ENCODE data around the gene MAP3K3.

MAP3K3 gene

GRCh38 chr17:63646488-63646806 lies 24.2 kb downstream of the MAP3K3 start:
- Histone ChIP-seq H3K27me3 (ENCODE audit: insufficient read depth, low read depth) (no peaks in the 10 kb centered on the region), H3K4me1 (ENCODE audit: low read depth, poor library complexity, severe bottlenecking) (peaks cover 36% of the 10 kb centered on the region), H2AFZ (ENCODE audit: low read depth) (no peak overlapping the region), H3K79me2 (ENCODE audit: insufficient read depth, low read depth) (no peaks in the 10 kb centered on the region), H3K4me3 (IDR thresholded peaks at IDR 0.05; ENCODE audit: insufficient read depth, low read depth, low read length) (no peak overlapping the region), H4K20me1 (ENCODE audit: insufficient read depth) (no peaks in the 10 kb centered on the region), H3K4me2 (peak overlapping the region; percentile 70; the same call in 1 of the 2 replicates), H3K9ac (no peak overlapping the region), H3K27ac (no peak overlapping the region), H3K36me3 (ENCODE audit: insufficient read depth) (no peaks in the 10 kb centered on the region)
- TF ChIP-seq, protein P1, sequence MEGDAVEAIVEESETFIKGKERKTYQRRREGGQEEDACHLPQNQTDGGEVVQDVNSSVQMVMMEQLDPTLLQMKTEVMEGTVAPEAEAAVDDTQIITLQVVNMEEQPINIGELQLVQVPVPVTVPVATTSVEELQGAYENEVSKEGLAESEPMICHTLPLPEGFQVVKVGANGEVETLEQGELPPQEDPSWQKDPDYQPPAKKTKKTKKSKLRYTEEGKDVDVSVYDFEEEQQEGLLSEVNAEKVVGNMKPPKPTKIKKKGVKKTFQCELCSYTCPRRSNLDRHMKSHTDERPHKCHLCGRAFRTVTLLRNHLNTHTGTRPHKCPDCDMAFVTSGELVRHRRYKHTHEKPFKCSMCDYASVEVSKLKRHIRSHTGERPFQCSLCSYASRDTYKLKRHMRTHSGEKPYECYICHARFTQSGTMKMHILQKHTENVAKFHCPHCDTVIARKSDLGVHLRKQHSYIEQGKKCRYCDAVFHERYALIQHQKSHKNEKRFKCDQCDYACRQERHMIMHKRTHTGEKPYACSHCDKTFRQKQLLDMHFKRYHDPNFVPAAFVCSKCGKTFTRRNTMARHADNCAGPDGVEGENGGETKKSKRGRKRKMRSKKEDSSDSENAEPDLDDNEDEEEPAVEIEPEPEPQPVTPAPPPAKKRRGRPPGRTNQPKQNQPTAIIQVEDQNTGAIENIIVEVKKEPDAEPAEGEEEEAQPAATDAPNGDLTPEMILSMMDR (conservative IDR thresholded peaks at IDR 0.05; ENCODE audit: low read depth, low read length): no peak

DNA sequence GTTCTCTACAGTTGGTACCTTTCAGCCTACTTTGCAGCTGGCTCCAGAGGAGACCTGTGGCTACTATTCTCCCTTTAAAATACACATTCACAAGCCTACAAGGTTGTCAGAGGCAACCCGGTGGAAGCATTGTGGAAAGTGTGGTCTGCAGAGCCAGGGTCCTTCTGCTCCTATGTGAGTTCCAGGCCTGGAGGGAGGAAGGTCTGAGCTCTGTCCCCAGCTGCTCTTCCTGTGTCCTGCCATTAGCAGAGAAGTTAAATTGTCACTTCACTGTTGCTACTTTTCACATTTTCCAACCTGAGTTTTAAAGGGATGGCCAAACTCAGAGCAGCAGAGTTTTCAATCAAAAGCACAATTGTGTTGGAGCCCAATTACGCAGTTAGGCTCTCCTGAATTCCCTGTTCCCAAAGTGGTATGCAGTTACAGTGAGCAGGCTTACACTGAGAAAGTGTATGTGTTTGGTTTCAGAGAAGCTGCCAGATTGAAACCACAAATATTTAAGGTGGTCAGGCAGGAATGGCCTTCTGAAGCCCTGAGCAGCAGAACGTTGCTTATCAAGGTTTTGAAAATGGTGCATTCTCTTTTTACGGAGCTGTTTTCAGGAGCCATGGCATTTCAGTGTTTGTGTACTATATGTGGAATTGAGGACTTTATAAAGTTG lies 25.0 kb downstream of the MAP3K3 start:
- Histone ChIP-seq H3K4me1 (ENCODE audit: low read depth, poor library complexity, severe bottlenecking) (peaks cover 36% of the 10 kb centered on the region), H3K79me2 (ENCODE audit: insufficient read depth, low read depth) (no peaks in the 10 kb centered on the region), H4K20me1 (ENCODE audit: insufficient read depth) (no peaks in the 10 kb centered on the region), H3K36me3 (ENCODE audit: insufficient read depth) (no peaks in the 10 kb centered on the region), H3K9ac (no peak overlapping the region), H2AFZ (ENCODE audit: low read depth) (no peak overlapping the region), H3K27me3 (ENCODE audit: insufficient read depth, low read depth) (no peaks in the 10 kb centered on the region), H3K4me3 (IDR thresholded peaks at IDR 0.05; ENCODE audit: insufficient read depth, low read depth, low read length) (no peak overlapping the region), H3K4me2 (peak overlapping the region; percentile 70), H3K27ac (no peak overlapping the region)
- TF ChIP-seq, protein P1 (conservative IDR thresholded peaks at IDR 0.05; ENCODE audit: low read depth, low read length): no peak

DNA sequence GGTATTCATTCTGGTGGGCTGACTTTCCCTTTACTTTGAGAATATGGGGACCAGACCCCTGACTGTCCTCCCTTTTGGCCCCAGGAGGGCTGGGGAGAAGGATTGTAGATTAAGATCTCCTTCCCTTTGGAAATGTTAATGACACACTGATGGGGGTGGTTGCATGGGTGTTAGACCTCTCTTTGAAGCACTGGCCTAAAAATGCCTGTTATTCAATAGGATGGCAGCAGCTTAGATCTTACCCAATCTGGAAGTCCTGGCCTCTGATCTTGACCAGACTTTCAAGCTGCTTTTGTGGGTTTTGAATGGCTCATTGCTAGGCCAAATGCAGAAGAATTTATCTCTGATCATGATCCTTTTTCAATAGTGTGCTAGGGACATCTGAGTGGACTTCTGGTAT lies 25.7 kb downstream of the MAP3K3 start:
- Histone ChIP-seq H2AFZ (ENCODE audit: low read depth) (no peak overlapping the region), H3K9ac (no peak overlapping the region), H4K20me1 (ENCODE audit: insufficient read depth) (no peaks in the 10 kb centered on the region), H3K79me2 (ENCODE audit: insufficient read depth, low read depth) (no peaks in the 10 kb centered on the region), H3K27me3 (ENCODE audit: insufficient read depth, low read depth) (no peaks in the 10 kb centered on the region), H3K36me3 (ENCODE audit: insufficient read depth) (no peaks in the 10 kb centered on the region), H3K4me2 (peak overlapping the region; percentile 70; the same call in 1 of the 2 replicates), H3K4me3 (IDR thresholded peaks at IDR 0.05; ENCODE audit: insufficient read depth, low read depth, low read length) (no peak overlapping the region), H3K4me1 (ENCODE audit: low read depth, poor library complexity, severe bottlenecking) (peaks cover 36% of the 10 kb centered on the region), H3K27ac (no peak overlapping the region)
- TF ChIP-seq, protein P1 (conservative IDR thresholded peaks at IDR 0.05; ENCODE audit: low read depth, low read length): no peak

- TF ChIP-seq, protein P1 (conservative IDR thresholded peaks at IDR 0.05; ENCODE audit: low read depth, low read length): no peak
- Histone ChIP-seq H4K20me1 (ENCODE audit: insufficient read depth) (no peaks in the 10 kb centered on the region), H3K4me2 (no peak overlapping the region), H3K27me3 (ENCODE audit: insufficient read depth, low read depth) (no peaks in the 10 kb centered on the region), H3K9ac (no peak overlapping the region), H3K27ac (no peak overlapping the region), H3K4me1 (ENCODE audit: low read depth, poor library complexity, severe bottlenecking) (peaks cover 34% of the 10 kb centered on the region), H3K36me3 (ENCODE audit: insufficient read depth) (no peaks in the 10 kb centered on the region), H3K79me2 (ENCODE audit: insufficient read depth, low read depth) (no peaks in the 10 kb centered on the region), H3K4me3 (IDR thresholded peaks at IDR 0.05; ENCODE audit: insufficient read depth, low read depth, low read length) (no peak overlapping the region), H2AFZ (ENCODE audit: low read depth) (no peak overlapping the region)
Measured at GRCh38 chr17:63649813-63650212, 27.6 kb downstream of the MAP3K3 start.

Measured in KMS-11 (cell line).